Suprapubic skin (tissue), 3 donors: Measurements from ENCODE around the gene MYO7A.

ENCODE experiments used
- CTCF ChIP-seq, 2 donors: fragments of 200-600 bp in 1 of 2; fragments of 450-650 bp in 1 of 2; sonication (generic) in 1 of 2; IDR thresholded peaks; one replicate each; pipeline ENCODE4 v1.5.1; 2016 to 2019; ENCODE audit warnings: antibody characterized with exemption in 2 of 2, mild to moderate bottlenecking in 1 of 2, moderate library complexity in 1 of 2
- POLR2A ChIP-seq, 2 donors: fragments of 450-650 bp; IDR thresholded peaks; one replicate each; pipeline ENCODE4 v1.6.1; 2017; ENCODE audit warnings: antibody characterized with exemption in 2 of 2, mild to moderate bottlenecking in 2 of 2, moderate library complexity in 2 of 2

DNA sequence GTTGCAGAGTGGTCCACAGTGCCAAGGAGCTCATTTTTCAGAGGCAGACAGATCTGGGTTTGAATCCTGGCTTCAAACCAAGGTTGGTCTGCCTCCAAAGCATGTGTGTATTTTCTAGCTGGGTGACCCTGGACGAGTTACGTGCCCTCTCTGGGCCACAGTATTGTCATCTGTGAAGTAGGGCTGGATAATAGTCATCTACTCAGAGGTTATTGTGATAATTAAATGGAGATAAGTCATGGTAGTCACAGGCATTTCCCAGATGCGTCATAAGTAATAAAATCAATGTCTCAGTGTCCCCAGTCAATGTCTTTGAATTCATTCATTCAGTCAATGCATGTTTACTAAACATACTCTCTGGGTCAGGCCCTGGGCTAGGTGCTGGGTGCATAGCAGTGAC is 16.8 kb upstream of the MYO7A start:
- TF ChIP-seq CTCF (IDR thresholded peaks at IDR 0.05) (no peak), POLR2A (IDR thresholded peaks at IDR 0.05) (no peak)
